Neural progenitor cell (in vitro differentiated cells): ENCODE results near the gene CABLES1. TPM values are rescaled to one million over a fixed set of nuclear protein-coding genes. Genes with fewer than 3 reads are reported as not detected.

Experiments used
- DNase-seq: peaks from one replicate; pipeline ENCODE4 v3.0.0-alpha.2; 2016; ENCODE audit warnings: low spot score
- H2AFZ ChIP-seq: fragments of 200-600 bp; sonication (generic); replicated peaks from 2 replicates; pipeline ENCODE4 v1.6.1; 2016; ENCODE audit warnings: antibody characterized with exemption
- H3F3A ChIP-seq: fragments of 200-600 bp; sonication (generic); 2 replicates; pipeline ENCODE4 v1.6.1; 2016; ENCODE audit warnings: antibody characterized with exemption, low read depth
- H3K27ac ChIP-seq: fragments of 200-600 bp; sonication (generic); 2 replicates; pipeline ENCODE4 v1.5.1; 2016; ENCODE audit warnings: mild to moderate bottlenecking
- H3K27me3 ChIP-seq: fragments of 200-600 bp; sonication (generic); 2 replicates; pipeline ENCODE4 v1.6.1; 2016; ENCODE audit warnings: mild to moderate bottlenecking, moderate library complexity
- H3K36me3 ChIP-seq: fragments of 200-600 bp; sonication (generic); 2 replicates; pipeline ENCODE4 v1.5.1; 2016
- H3K4me1 ChIP-seq: fragments of 200-600 bp; sonication (generic); 2 replicates; pipeline ENCODE4 v1.6.1; 2016; ENCODE audit warnings: mixed run types
- H3K4me2 ChIP-seq: fragments of 200-600 bp; sonication (generic); 2 replicates; pipeline ENCODE4 v1.6.1; 2016
- H3K4me3 ChIP-seq: fragments of 200-600 bp; sonication (generic); 2 replicates; pipeline ENCODE4 v1.5.1; 2016
- H3K79me2 ChIP-seq: fragments of 200-600 bp; sonication (generic); 2 replicates; pipeline ENCODE4 v1.6.1; 2016; ENCODE audit warnings: low read depth
- H3K9ac ChIP-seq: fragments of 200-600 bp; sonication (generic); 2 replicates; pipeline ENCODE4 v1.6.1; 2016
- H3K9me3 ChIP-seq: fragments of 200-600 bp; sonication (generic); 2 replicates; pipeline ENCODE4 v1.5.1; 2016; ENCODE audit warnings: low read depth
- H4K20me1 ChIP-seq: fragments of 200-600 bp; sonication (generic); 2 replicates; pipeline ENCODE4 v1.6.1; 2016; ENCODE audit warnings: low read depth
- H3K27ac Mint-ChIP-seq: 3 replicates; pipeline ENCODE4 v1.8.0; 2021; ENCODE audit warnings: mixed read lengths
- H3K27me3 Mint-ChIP-seq: 2 replicates; pipeline ENCODE4 v1.8.0; 2022; ENCODE audit warnings: low read depth, mild to moderate bottlenecking, inconsistent platforms, moderate library complexity, mixed read lengths; ENCODE audit not compliant: insufficient read depth
- H3K36me3 Mint-ChIP-seq: 3 replicates; pipeline ENCODE4 v1.8.0; 2021; ENCODE audit warnings: mixed read lengths
- H3K4me1 Mint-ChIP-seq: 3 replicates; pipeline ENCODE4 v1.8.0; 2021; ENCODE audit warnings: mixed read lengths
- H3K4me3 Mint-ChIP-seq: 3 replicates; pipeline ENCODE4 v1.8.0; 2021; ENCODE audit warnings: mild to moderate bottlenecking, moderate library complexity, mixed read lengths
- H3K9me3 Mint-ChIP-seq: 3 replicates; pipeline ENCODE4 v1.8.0; 2020; ENCODE audit warnings: mixed read lengths
- EZH2 ChIP-seq: fragments of 200-600 bp; sonication (generic); IDR thresholded peaks from 2 replicates; pipeline ENCODE4 v1.6.1; 2017; ENCODE audit warnings: antibody characterized with exemption, mild to moderate bottlenecking, moderate library complexity
- EZH2phosphoT487 ChIP-seq: fragments of 200-600 bp; sonication (generic); IDR thresholded peaks from 2 replicates; pipeline ENCODE4 v1.6.1; 2017; ENCODE audit warnings: antibody characterized with exemption
- total RNA-seq: library from RNA; depleted of rRNA; stranded (reverse); fragments of >200 nt; gene quantifications from 2 replicates; pipeline ENCODE4 v1.2.3, GENCODE V29; 2015; ENCODE audit warnings: low replicate concordance
- TF ChIP-seq, protein P1 (sequence below): fragments of 200-600 bp; sonication (generic); IDR thresholded peaks from 2 replicates; pipeline ENCODE4 v1.5.1; 2017; ENCODE audit warnings: antibody characterized with exemption, mild to moderate bottlenecking

CABLES1 gene
- total RNA-seq, 1 donor from 2014 or later, result 2.8 TPM

DNA sequence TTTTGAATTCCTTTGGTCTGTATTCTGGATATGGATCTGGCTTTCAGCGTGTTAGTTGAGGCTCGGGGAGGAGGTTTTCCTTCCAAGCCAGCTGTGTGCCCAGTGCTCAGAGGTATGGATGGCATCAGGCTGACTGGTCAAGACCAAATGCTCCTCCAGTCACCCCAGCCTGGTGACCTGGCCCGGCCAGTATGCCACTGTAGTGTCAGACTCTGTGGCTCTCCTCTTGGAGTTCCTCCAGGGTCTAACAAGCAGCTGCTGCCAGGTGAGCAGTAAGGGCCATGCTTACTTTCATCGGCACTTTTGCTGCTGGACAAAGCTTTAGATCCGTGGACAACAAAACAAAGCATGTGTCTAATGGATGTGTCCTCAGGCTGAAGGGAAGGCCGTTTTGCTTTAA lies 44.1 kb downstream of the CABLES1 start:
- TF ChIP-seq EZH2, result no peak
- no peak for TF ChIP-seq EZH2phosphoT487
- TF ChIP-seq, protein P1, sequence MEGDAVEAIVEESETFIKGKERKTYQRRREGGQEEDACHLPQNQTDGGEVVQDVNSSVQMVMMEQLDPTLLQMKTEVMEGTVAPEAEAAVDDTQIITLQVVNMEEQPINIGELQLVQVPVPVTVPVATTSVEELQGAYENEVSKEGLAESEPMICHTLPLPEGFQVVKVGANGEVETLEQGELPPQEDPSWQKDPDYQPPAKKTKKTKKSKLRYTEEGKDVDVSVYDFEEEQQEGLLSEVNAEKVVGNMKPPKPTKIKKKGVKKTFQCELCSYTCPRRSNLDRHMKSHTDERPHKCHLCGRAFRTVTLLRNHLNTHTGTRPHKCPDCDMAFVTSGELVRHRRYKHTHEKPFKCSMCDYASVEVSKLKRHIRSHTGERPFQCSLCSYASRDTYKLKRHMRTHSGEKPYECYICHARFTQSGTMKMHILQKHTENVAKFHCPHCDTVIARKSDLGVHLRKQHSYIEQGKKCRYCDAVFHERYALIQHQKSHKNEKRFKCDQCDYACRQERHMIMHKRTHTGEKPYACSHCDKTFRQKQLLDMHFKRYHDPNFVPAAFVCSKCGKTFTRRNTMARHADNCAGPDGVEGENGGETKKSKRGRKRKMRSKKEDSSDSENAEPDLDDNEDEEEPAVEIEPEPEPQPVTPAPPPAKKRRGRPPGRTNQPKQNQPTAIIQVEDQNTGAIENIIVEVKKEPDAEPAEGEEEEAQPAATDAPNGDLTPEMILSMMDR, result no peak
- Mint-ChIP-seq H3K4me3 (no peak overlapping the region), H3K27me3 (peaks cover 3% of the 10 kb centered on the region), H3K9me3 (no peaks in the 10 kb centered on the region), H3K36me3 (no peaks in the 10 kb centered on the region), H3K4me1 (peaks cover 7% of the 10 kb centered on the region), H3K27ac (no peak overlapping the region)
- Histone ChIP-seq H3F3A (no peaks in the 10 kb centered on the region), H2AFZ (no peak overlapping the region), H3K9ac (no peak overlapping the region), H3K79me2 (no peaks in the 10 kb centered on the region), H3K9me3 (no peaks in the 10 kb centered on the region), H3K36me3 (no peaks in the 10 kb centered on the region), H3K4me1 (peaks cover 8% of the 10 kb centered on the region), H3K27ac (no peak overlapping the region), H4K20me1 (no peaks in the 10 kb centered on the region), H3K4me2 (no peak overlapping the region), H3K27me3 (no peaks in the 10 kb centered on the region), H3K4me3 (no peak overlapping the region)
- DNase-seq, result no peak

DNA sequence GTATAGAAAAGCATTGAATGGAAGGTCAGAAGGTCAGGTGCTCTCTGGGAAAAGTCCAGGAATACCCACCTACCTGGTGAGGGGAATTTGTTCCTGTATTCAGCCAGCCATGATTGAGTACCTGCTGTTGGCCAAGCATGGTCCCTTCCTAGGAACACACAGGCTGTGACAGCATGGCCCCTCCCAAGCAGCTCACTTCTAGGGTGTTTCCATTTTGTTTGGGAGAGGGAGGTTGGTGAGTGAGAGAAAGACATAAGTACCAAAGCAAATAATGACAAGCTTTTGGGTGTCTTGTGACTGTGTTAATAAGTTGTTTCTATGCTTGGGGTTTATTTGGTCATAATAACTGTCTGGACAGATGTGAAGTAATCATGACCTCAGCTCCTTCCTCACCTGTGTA lies 46.3 kb downstream of the CABLES1 start:
- Histone ChIP-seq H3K4me2 (no peak overlapping the region), H3K36me3 (no peaks in the 10 kb centered on the region), H3K79me2 (no peaks in the 10 kb centered on the region), H3K9ac (no peak overlapping the region), H3K9me3 (no peaks in the 10 kb centered on the region), H3K27ac (no peak overlapping the region), H3K4me1 (peaks cover 3% of the 10 kb centered on the region), H3K4me3 (no peak overlapping the region), H2AFZ (no peak overlapping the region), H3F3A (no peaks in the 10 kb centered on the region), H3K27me3 (no peaks in the 10 kb centered on the region), H4K20me1 (no peaks in the 10 kb centered on the region)
- Mint-ChIP-seq H3K27ac (no peak overlapping the region), H3K36me3 (no peaks in the 10 kb centered on the region), H3K9me3 (no peaks in the 10 kb centered on the region), H3K4me1 (peaks cover 11% of the 10 kb centered on the region), H3K4me3 (no peak overlapping the region), H3K27me3 (peaks cover 3% of the 10 kb centered on the region)
- TF ChIP-seq EZH2phosphoT487 (no peak), EZH2 (no peak)
- TF ChIP-seq, protein P1, result no peak
- no peak for DNase-seq

DNA sequence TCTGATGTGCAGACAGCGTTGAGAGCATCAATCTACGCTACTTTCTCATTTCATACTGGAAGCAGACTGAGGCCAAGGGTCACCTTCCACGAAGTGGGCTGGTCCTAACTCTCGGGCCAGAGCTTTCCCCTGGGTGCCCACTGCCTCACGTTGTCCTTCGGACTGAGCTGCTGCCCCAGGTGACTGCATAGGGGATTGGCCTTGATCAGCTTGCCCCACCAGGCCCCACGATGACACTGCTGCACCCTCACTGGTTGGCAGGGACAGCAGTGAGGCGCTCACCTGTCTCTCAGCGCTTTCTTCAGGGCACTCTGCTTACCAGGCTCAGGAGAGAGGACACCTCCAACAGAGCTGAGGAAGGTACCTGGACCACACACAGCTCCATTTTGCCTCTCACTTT lies 47.3 kb downstream of the CABLES1 start:
- Histone ChIP-seq H3K4me2 (no peak overlapping the region), H3K9me3 (no peaks in the 10 kb centered on the region), H3F3A (no peaks in the 10 kb centered on the region), H4K20me1 (no peaks in the 10 kb centered on the region), H3K36me3 (no peaks in the 10 kb centered on the region), H3K9ac (no peak overlapping the region), H3K27me3 (no peaks in the 10 kb centered on the region), H3K79me2 (no peaks in the 10 kb centered on the region), H3K4me1 (no peaks in the 10 kb centered on the region), H3K27ac (no peak overlapping the region), H3K4me3 (no peak overlapping the region), H2AFZ (no peak overlapping the region)
- Mint-ChIP-seq H3K4me1 (peaks cover 11% of the 10 kb centered on the region), H3K27ac (no peak overlapping the region), H3K36me3 (no peaks in the 10 kb centered on the region), H3K4me3 (no peak overlapping the region), H3K27me3 (peaks cover 3% of the 10 kb centered on the region), H3K9me3 (no peaks in the 10 kb centered on the region)
- TF ChIP-seq EZH2 (no peak), EZH2phosphoT487 (no peak)
- TF ChIP-seq, protein P1, result no peak
- DNase-seq, result no peak
